ENCODE measurements around the gene LCORL. TPM values are rescaled to one million over a fixed set of nuclear protein-coding genes. Genes with fewer than 3 reads are reported as not detected.

The LCORL gene
- polyA plus RNA-seq, 3 donors = 27.4 to 28.9 (median 28.4) TPM

DNA sequence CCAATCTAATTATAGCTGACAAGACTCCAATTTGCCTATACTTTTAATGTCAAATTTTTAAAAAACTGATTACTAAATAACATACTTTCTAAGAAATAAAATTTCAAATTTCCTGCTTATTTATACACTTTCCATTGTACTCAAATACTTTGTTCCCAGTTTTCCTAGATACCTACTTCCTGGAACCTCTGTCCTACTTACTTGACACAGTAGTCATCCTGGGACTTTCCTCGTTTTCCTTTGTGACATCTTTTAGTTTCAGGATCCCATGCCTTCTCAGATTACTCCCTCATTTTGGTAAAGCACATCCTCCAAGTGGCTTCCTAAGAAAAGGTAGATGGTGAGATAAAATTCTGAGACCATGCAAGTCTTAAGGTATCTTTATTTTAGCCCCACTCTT, 226.8 kb downstream of the LCORL start:
- no peak for DNase-seq (ENCODE audit: low read depth in 3 of 3, low spot score in 2 of 3)

Other genes with a start within 250 kb of the LCORL start
- under 1 TPM; 0.40 to 0.61 (median 0.42) TPM for gene FAM184B, start 240.1 kb downstream of the LCORL start, polyA plus RNA-seq (ENCODE audit: insufficient read length in 3 of 3)
- gene DCAF16, start 211.0 kb downstream of the LCORL start, polyA plus RNA-seq (ENCODE audit: insufficient read length in 3 of 3) = 10 to 100 TPM; 42.7 to 46.9 (median 46.0) TPM
- gene NCAPG, start 210.8 kb downstream of the LCORL start, polyA plus RNA-seq (ENCODE audit: insufficient read length in 3 of 3) = 10 to 100 TPM; 25.9 to 31.9 (median 27.9) TPM